Kidney (tissue), 14 donors: ENCODE measurements around the gene MFN2. TPM values are rescaled to one million over a fixed set of nuclear protein-coding genes. Genes with fewer than 3 reads are reported as not detected.
"Not testable (repeated sequence)": the region's sequence is repeated elsewhere in the genome, so short reads cannot be mapped to it uniquely, and the experiment has no call there.

Experiments
- DNase-seq, 5 donors: peaks; one replicate each; pipeline ENCODE4 v3.0.0-alpha.2; 2013 to 2020
- FAIRE-seq: peaks from 2 replicates; lab custom pipeline; 2012; peaks lifted over from hg19 to GRCh38; lab: Jason Lieb, UNC
- H3K27ac ChIP-seq, 2 donors: one replicate each; pipeline ENCODE4 v1.7.0; 2013; ENCODE audit warnings: low read depth in 2 of 2, low read length in 2 of 2, inconsistent platforms in 1 of 2
- H3K27me3 ChIP-seq: one replicate; pipeline ENCODE4 v1.7.1; 2013; ENCODE audit warnings: low read length, inconsistent platforms; ENCODE audit not compliant: control insufficient read depth, insufficient read depth
- H3K36me3 ChIP-seq, 3 donors: one replicate each; pipeline versions ENCODE4 v1.7.0 to v1.7.1; 2013; ENCODE audit warnings: low read length in 3 of 3, control low read depth in 1 of 3, inconsistent platforms in 1 of 3; ENCODE audit not compliant: insufficient read depth in 3 of 3, control insufficient read depth in 2 of 3
- H3K4me1 ChIP-seq, 3 donors: one replicate each; pipeline versions ENCODE4 v1.7.0 to v1.7.1; 2013; ENCODE audit warnings: low read length in 3 of 3, inconsistent platforms in 1 of 3, low read depth in 1 of 3; ENCODE audit not compliant: control insufficient read depth in 2 of 3, insufficient read depth in 2 of 3
- H3K4me3 ChIP-seq, 3 donors: one replicate each; pipeline versions ENCODE4 v1.7.0 to v1.8.1; 2013; ENCODE audit warnings: low read length in 3 of 3, control low read depth in 1 of 3, inconsistent platforms in 1 of 3
- H3K9ac ChIP-seq, 3 donors: one replicate each; pipeline versions ENCODE4 v1.7.0 to v1.7.1; 2013; ENCODE audit warnings: low read length in 3 of 3, control low read depth in 1 of 3, inconsistent platforms in 1 of 3
- H3K9me3 ChIP-seq, 3 donors: one replicate each; pipeline versions ENCODE4 v1.7.0 to v1.7.1; 2013; ENCODE audit warnings: low read length in 3 of 3, control low read depth in 1 of 3, inconsistent platforms in 1 of 3; ENCODE audit not compliant: control insufficient read depth in 2 of 3, insufficient read depth in 1 of 3
- intact Hi-C: fragments of 100-400 bp; cut with DNase I; formaldehyde crosslinking; loops from one replicate; pipeline ENCODE4 v1.11.1; 2022
- polyA plus RNA-seq: library from polyadenylated mRNA; stranded (reverse); fragments of 350-450 nt; fragmentation: Illumina TruSeq; extraction: RNeasy Lipid Tissue Mini Kit (QIAGEN cat#74804); gene quantifications from one replicate; pipeline ENCODE4 v1.2.3, GENCODE V29; 2014; ENCODE audit warnings: low read depth, low replicate concordance; ENCODE audit not compliant: insufficient read depth
- total RNA-seq: library from RNA; stranded (reverse); fragmentation: NEBNext Ultra II Directional; extraction: Animal tissue kit (Norgen Biotek cat#: 25700); gene quantifications from one replicate; pipeline ENCODE4 v1.2.1, GENCODE V29; 2021
- TF ChIP-seq, protein P1 (sequence below): IDR thresholded peaks from 3 replicates; pipeline ENCODE4 v1.5.1; 2012; ENCODE audit warnings: mild to moderate bottlenecking, moderate library complexity, borderline replicate concordance; ENCODE audit not compliant: insufficient read depth; ENCODE audit errors: extremely low read depth
- donor health status: control.
- donor health status: control.
- donor health status: control.
- donor health status: control.
- donor health status: control.
- donor health status: DM: yes; HTN: yes; CAD: no.
- donor health status: Normal renal cell carcinoma (clear cell type).

Gene MFN2
- total and polyA plus RNA-seq, 2 donors from 2014 or later = 41.1 to 77.6 TPM

DNA sequence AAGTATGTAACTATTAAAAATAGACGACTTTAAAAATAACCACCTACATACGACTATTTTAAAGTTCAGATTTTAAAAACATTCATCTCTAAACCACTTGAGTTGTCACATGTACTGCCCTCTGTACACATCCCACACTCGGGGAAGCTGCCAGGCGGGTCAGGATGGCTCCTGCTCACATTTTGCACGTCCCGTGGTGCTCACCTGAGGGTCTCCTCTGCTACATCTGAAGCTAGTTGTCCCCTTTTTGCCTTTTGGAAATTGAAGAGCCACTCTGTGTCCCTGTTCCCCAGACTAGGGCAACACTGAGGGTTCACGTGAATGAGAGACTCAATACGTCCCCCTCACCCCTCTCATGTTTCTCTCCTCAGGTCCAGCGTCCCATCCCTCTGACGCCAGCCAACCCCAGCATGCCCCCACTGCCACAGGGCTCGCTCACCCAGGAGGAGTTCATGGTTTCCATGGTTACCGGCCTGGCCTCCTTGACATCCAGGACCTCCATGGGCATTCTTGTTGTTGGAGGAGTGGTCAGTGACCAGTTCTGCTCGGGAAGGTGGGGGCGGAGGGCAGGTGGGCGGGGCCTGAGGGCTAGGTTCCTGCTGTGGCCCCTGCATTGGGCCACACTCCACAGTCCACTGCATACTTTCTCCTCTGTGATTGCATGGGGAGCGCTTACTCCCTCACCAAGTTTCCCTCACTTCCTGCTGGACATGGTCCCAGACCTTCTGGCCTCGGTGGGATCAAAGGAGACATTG is 26.1 kb downstream of the MFN2 start:
- no peak for DNase-seq
- Histone ChIP-seq H3K9me3 (no peaks in the 10 kb centered on the region), H3K27me3 (no peaks in the 10 kb centered on the region), H3K4me1 (no peaks in the 10 kb centered on the region), H3K27ac (no peak overlapping the region), H3K4me3 (no peak overlapping the region), H3K9ac (no peak overlapping the region), H3K36me3 (peaks cover 0 to 77% (median 57%) of the 10 kb centered on the region in 3 donors)
- intact Hi-C loops = no loop called here
- TF ChIP-seq, protein P1, sequence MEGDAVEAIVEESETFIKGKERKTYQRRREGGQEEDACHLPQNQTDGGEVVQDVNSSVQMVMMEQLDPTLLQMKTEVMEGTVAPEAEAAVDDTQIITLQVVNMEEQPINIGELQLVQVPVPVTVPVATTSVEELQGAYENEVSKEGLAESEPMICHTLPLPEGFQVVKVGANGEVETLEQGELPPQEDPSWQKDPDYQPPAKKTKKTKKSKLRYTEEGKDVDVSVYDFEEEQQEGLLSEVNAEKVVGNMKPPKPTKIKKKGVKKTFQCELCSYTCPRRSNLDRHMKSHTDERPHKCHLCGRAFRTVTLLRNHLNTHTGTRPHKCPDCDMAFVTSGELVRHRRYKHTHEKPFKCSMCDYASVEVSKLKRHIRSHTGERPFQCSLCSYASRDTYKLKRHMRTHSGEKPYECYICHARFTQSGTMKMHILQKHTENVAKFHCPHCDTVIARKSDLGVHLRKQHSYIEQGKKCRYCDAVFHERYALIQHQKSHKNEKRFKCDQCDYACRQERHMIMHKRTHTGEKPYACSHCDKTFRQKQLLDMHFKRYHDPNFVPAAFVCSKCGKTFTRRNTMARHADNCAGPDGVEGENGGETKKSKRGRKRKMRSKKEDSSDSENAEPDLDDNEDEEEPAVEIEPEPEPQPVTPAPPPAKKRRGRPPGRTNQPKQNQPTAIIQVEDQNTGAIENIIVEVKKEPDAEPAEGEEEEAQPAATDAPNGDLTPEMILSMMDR = no peak
- FAIRE-seq = no peak

DNA sequence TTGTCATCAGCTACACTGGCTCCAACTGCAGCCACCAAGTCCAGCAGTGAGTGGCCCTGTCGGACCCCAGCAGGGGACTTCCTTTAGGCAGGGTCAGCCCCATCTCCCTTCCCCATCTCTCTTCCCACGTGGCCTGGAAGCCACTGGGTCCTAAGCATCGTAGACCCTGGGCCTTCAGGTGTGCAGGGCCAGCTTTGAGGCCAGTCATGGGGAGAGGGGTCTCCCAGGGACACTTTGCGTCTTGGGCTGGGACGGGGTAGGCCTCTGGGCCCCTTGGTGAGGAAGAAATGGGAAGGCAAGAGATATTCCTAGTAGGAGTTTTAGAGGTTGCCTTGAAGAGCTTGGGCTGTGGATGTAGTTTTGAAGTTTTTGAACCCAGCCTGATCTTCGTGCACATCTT is 27.0 kb downstream of the MFN2 start:
- DNase-seq (no peak), FAIRE-seq (no peak)
- TF ChIP-seq, protein P1 = no peak
- intact Hi-C loops = no loop called here
- Histone ChIP-seq H3K4me1 (no peaks in the 10 kb centered on the region), H3K9ac (no peak overlapping the region), H3K36me3 (peaks cover 0 to 77% (median 59%) of the 10 kb centered on the region in 3 donors), H3K9me3 (no peaks in the 10 kb centered on the region), H3K4me3 (no peak overlapping the region), H3K27ac (no peak overlapping the region), H3K27me3 (no peaks in the 10 kb centered on the region)

DNA sequence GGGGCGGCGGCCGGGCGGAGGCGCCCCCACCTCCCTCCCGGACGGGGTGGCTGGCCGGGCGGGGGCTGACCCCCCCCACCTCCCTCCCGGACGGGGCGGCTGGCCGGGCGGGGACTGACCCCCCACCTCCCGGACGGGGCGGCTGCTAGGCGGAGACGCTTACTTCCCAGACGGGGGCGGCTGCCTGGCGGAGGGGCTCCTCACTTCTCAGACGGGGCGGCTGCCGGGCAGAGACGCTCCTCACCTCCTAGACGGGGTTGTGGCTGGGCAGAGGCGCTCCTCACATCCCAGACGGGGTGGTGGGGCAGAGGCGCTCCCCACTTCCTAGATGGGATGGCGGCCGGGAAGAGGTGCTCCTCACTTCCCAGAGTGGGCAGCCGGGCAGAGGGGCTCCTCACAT is 28.1 kb downstream of the MFN2 start:
- H3K27me3 ChIP-seq, H3K4me3 ChIP-seq, DNase-seq, H3K27ac ChIP-seq, H3K9me3 ChIP-seq, intact Hi-C loops, H3K9ac ChIP-seq, FAIRE-seq, H3K4me1 ChIP-seq: not testable (repeated sequence)
- H3K36me3 ChIP-seq = peaks cover 0 to 73% (median 57%) of the 10 kb centered on the region in 3 donors

DNA sequence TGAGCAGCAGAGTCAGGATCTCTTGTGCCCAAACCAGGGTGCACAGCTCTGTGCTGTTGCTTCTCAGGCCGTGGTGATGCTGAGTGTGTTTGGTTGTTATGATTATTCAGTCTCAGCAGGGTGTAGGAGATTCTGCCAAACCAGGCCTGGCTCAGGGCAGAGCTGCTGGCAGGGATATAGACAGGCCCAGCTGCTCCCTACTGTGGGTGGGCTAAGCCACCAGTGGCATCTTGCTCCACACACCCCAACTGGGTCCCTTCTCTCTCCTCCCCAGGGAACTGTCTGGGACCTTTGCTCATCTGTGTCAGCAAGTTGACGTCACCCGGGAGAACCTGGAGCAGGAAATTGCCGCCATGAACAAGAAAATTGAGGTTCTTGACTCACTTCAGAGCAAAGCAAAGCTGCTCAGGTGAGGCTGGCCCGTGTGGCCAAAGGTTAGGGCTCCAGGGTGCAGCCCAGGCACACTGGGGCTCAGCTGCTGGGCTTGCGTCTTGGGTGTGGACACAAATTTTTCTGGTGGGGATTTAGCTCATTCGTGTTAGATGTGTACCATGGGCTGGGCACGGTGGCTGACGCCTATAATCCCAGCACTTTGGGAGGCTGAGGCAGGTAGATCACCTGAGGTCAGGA is 29.2 kb downstream of the MFN2 start:
- Histone ChIP-seq H3K36me3 (peaks cover 0 to 64% (median 48%) of the 10 kb centered on the region in 3 donors), H3K4me3 (no peak overlapping the region), H3K27me3 (no peaks in the 10 kb centered on the region), H3K9ac (no peak overlapping the region), H3K4me1 (peaks cover 0 to 3% (median 0%) of the 10 kb centered on the region in 3 donors), H3K27ac (no peak overlapping the region), H3K9me3 (no peaks in the 10 kb centered on the region)
- TF ChIP-seq, protein P1 = no peak
- DNase-seq (no peak), FAIRE-seq (no peak)
- intact Hi-C loops = no loop called here
